ENCODE measurements around the gene REV1. TPM values are rescaled to one million over a fixed set of nuclear protein-coding genes. Genes with fewer than 3 reads are reported as not detected.
"Not testable (repeated sequence)": the region's sequence is repeated elsewhere in the genome, so short reads cannot be mapped to it uniquely, and the experiment has no call there.

The REV1 gene
- total RNA-seq: 14.3 TPM

- peak; percentile 89 for ATAC-seq
- DNase-seq (ENCODE audit: low spot score): peak; percentile 96
Observed at GRCh38 chr2:99489761-99490622, at the start of gene REV1. REV1 (minus strand) TSS chr2:99490017; CDS start chr2:99464975, 25,042 bp downstream.

- ATAC-seq: no peak
Observed at GRCh38 chr2:99537910-99538485, 48.2 kb upstream of the REV1 start.

GRCh38 chr2:99524056-99524455 lies 34.2 kb upstream of the REV1 start:
- ATAC-seq: no peak
- no peak for DNase-seq (ENCODE audit: low spot score)

More at GRCh38 chr2:99537910-99538485, 48.2 kb upstream of the REV1 start:
- DNase-seq (ENCODE audit: low spot score): no peak

GRCh38 chr2:99522157-99522556 lies 32.3 kb upstream of the REV1 start:
- no peak for DNase-seq (ENCODE audit: low spot score)

GRCh38 chr2:99520813-99521212 lies 31.0 kb upstream of the REV1 start:
- ATAC-seq (no peak), DNase-seq (ENCODE audit: low spot score) (no peak)

More at GRCh38 chr2:99522157-99522556, 32.3 kb upstream of the REV1 start:
- no peak for ATAC-seq

GRCh38 chr2:99520195-99520594 lies 30.4 kb upstream of the REV1 start:
- no peak for ATAC-seq
- no peak for DNase-seq (ENCODE audit: low spot score)

- ATAC-seq (no peak), DNase-seq (ENCODE audit: low spot score) (no peak)
Observed at GRCh38 chr2:99514357-99514756, 24.5 kb upstream of the REV1 start.

- DNase-seq (ENCODE audit: low spot score) (no peak), ATAC-seq (no peak)
Observed at GRCh38 chr2:99512181-99512591, 22.4 kb upstream of the REV1 start.

- ATAC-seq (no peak), DNase-seq (ENCODE audit: low spot score) (no peak)
Observed at GRCh38 chr2:99509387-99509786, 19.6 kb upstream of the REV1 start.

- no peak for DNase-seq (ENCODE audit: low spot score)
- ATAC-seq: no peak
Observed at GRCh38 chr2:99507937-99508818, 18.4 kb upstream of the REV1 start.

- no peak for ATAC-seq
Observed at GRCh38 chr2:99504844-99505584, 15.2 kb upstream of the REV1 start.

GRCh38 chr2:99503662-99504416 lies 14.0 kb upstream of the REV1 start:
- DNase-seq (ENCODE audit: low spot score); ATAC-seq: not testable (repeated sequence)

More at GRCh38 chr2:99504844-99505584, 15.2 kb upstream of the REV1 start:
- no peak for DNase-seq (ENCODE audit: low spot score)

GRCh38 chr2:99496021-99496420 lies 6.2 kb upstream of the REV1 start:
- no peak for DNase-seq (ENCODE audit: low spot score)
- ATAC-seq: peak; percentile 23

- DNase-seq (ENCODE audit: low spot score) (no peak), ATAC-seq (no peak)
Observed at GRCh38 chr2:99495115-99495860, 5.5 kb upstream of the REV1 start.

GRCh38 chr2:99492721-99493120 lies 2.9 kb upstream of the REV1 start:
- DNase-seq (ENCODE audit: low spot score) (no peak), ATAC-seq (no peak)

- ATAC-seq (no peak), DNase-seq (ENCODE audit: low spot score) (no peak)
Observed at GRCh38 chr2:99490623-99491461, 1.0 kb upstream of the REV1 start.

GRCh38 chr2:99489063-99489760 lies 605 bp downstream of the REV1 start:
- peak; percentile 81 for DNase-seq (ENCODE audit: low spot score)
- peak; percentile 58 for ATAC-seq

Measured in left lobe of liver (tissue), 2 donors.